Measurements from ENCODE around the gene DLGAP1. TPM values are rescaled to one million over a fixed set of nuclear protein-coding genes. Genes with fewer than 3 reads are reported as not detected.

Gene DLGAP1
- total RNA-seq, 6 experiments from 2014 or later, result 0.09 to 0.31 (median 0.18) TPM; not detected in 2

DNA sequence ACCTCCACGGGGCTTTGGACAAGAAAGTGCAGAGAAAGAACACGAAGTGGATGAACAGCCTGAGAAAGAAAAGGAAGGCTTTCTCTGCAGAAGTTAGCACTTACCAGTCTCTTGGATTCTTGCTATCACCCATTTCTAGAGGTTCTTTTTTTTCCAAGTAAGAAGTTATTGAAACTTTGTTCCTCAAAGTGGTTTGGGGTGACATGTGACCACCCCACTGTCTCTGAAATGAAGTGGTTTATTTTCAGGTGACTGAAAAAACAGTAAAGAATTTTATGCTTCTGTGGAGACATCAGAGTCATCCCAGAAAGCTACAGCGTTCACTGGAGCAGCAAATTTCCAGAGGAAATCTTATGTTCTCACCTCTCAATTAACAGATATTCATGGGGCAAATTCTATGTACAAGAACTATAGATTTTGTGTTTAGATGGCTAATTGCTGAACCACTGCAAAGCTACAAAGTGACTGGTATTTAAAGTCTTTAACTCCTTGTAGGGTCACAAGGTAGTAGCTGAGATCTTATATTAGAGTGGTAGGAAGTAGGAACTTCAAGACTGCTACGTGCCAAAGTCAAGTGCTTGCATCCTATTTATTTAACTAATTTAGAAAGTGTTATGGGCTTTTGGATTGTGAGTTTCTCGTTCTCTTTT lies 737.6 kb downstream of the DLGAP1 start:
- intact Hi-C loops (cut with DNase I), result no loop called here
- no peak overlapping the region for H3K4me3 ChIP-seq
- no peak overlapping the region for H3K27ac ChIP-seq
- H3K4me1 ChIP-seq, result peaks cover 0 to 12% (median 5%) of the 10 kb centered on the region in 4 donors
- WGBS (ENCODE audit: insufficient coverage, low coverage, low lambda C conversion rate, missing lambda C conversion rate), result 54% methylated on average over 5 of the region's 5 CpGs
- no peak for ATAC-seq
- no peak for DNase-seq
- no peaks in the 10 kb centered on the region for H3K9me3 ChIP-seq
- H3K36me3 ChIP-seq, result no peaks in the 10 kb centered on the region
- TF ChIP-seq POLR2A (IDR thresholded peaks at IDR 0.05), result no peak
- TF ChIP-seq, protein P1, sequence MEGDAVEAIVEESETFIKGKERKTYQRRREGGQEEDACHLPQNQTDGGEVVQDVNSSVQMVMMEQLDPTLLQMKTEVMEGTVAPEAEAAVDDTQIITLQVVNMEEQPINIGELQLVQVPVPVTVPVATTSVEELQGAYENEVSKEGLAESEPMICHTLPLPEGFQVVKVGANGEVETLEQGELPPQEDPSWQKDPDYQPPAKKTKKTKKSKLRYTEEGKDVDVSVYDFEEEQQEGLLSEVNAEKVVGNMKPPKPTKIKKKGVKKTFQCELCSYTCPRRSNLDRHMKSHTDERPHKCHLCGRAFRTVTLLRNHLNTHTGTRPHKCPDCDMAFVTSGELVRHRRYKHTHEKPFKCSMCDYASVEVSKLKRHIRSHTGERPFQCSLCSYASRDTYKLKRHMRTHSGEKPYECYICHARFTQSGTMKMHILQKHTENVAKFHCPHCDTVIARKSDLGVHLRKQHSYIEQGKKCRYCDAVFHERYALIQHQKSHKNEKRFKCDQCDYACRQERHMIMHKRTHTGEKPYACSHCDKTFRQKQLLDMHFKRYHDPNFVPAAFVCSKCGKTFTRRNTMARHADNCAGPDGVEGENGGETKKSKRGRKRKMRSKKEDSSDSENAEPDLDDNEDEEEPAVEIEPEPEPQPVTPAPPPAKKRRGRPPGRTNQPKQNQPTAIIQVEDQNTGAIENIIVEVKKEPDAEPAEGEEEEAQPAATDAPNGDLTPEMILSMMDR (IDR thresholded peaks at IDR 0.05), result no peak
- no peaks in the 10 kb centered on the region for H3K27me3 ChIP-seq

DNA sequence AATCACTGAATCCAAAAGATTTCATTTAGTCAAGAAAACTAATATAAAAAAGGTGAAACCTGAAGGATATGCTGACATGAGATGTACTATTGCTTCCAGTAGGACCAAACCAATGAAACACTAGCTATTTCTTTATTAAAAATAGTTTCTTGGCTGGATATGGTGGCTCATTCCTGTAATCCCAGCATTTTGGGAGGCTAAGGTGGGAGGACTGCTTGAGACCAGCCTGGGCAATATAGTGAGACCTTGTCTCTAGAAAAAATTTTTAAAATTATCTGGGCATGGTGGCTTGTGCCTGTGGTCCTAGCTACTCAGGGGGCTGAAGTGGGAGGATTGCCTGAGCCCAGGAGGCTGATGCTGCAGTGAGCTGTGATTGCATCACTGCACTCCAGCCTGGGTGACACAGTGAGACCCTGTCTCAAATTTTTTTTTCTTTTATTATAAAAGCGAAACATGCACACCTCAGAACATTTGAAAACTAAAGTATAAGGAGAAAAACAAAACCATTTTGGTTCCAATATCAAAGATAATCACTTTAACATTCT lies 738.9 kb downstream of the DLGAP1 start:
- no peak for TF ChIP-seq POLR2A (IDR thresholded peaks at IDR 0.05)
- TF ChIP-seq, protein P1 (IDR thresholded peaks at IDR 0.05), result no peak
- Histone ChIP-seq H3K27me3 (no peaks in the 10 kb centered on the region), H3K9me3 (no peaks in the 10 kb centered on the region), H3K4me1 (peaks cover 0 to 4% (median 0%) of the 10 kb centered on the region in 4 donors), H3K27ac (no peak overlapping the region), H3K36me3 (no peaks in the 10 kb centered on the region), H3K4me3 (no peak overlapping the region)
- DNase-seq (no peak), ATAC-seq (no peak)
- 82% methylated on average over 1 of the region's 1 CpG for WGBS (ENCODE audit: insufficient coverage, low coverage, low lambda C conversion rate, missing lambda C conversion rate)
- intact Hi-C loops (cut with DNase I), result no loop called here

DNA sequence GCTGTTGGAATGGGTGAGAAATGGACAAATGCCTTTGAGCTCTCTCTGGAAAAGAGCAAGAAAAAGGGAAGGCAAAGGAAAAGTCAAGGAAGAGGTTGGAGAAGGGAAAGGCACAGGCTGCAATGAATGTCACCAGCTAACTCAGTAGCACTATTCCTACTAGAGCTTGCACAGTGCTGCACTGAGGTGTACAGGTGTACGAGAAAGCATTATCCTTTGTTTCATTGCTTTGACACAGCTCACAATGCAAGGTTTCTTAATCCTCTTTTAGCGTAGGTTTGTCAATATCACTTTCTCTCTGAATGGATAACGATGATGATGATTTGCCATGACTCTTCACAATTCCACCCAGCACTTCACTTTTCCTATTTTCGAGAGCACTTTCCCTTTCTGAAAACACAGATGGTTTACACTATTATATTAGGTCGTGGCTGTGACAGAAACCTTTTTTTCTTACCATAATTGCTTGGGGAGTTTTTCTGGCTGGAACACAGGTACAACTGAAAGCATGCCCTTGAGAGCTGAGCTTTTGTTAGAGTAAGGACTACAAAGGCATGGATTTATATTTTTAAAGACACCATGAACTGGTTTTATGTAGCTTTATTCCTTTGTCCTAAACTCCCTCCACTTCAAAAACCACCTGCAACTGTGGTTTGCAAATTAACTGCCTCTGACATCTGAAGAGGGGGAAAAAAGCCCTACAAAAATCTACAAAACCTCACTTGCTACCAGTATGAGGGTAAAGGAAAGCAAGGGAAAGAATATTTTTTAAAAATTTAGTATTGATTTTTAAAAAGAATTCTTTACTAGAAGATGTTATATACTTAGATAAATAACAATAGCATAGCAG lies 739.7 kb downstream of the DLGAP1 start:
- WGBS (ENCODE audit: insufficient coverage, low coverage, low lambda C conversion rate, missing lambda C conversion rate), result 63% methylated on average over 5 of the region's 5 CpGs
- no peaks in the 10 kb centered on the region for H3K36me3 ChIP-seq
- H3K4me1 ChIP-seq, result peaks cover 0 to 7% (median 0%) of the 10 kb centered on the region in 4 donors
- TF ChIP-seq, protein P1 (IDR thresholded peaks at IDR 0.05), result no peak
- TF ChIP-seq POLR2A (IDR thresholded peaks at IDR 0.05), result no peak
- H3K27me3 ChIP-seq, result no peaks in the 10 kb centered on the region
- DNase-seq (no peak), ATAC-seq (no peak)
- H3K4me3 ChIP-seq, result no peak overlapping the region
- no peaks in the 10 kb centered on the region for H3K9me3 ChIP-seq
- no peak overlapping the region for H3K27ac ChIP-seq
- intact Hi-C loops (cut with DNase I), result no loop called here

DNA sequence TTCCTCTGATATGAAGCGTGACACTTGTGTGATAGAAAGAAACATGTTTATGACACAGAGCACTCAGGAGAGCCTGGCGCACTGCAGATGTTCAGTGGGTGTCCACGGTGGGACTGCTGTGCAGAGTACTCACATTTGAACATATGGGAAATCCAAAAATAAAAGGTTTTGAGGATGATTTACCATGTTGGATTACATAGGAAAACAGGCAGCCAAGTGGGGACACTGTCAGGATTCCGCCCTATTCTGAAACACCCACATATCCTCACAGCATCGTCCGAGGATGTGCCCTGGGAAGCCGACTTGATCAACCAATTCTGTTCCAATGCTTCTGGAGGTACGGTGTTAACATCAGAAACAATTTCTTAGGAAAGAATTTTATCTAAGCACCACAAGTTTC lies 741.4 kb downstream of the DLGAP1 start:
- TF ChIP-seq POLR2A (IDR thresholded peaks at IDR 0.05), result no peak
- TF ChIP-seq, protein P1 (IDR thresholded peaks at IDR 0.05), result no peak
- no peak overlapping the region for H3K4me3 ChIP-seq
- 89% methylated on average over 8 of the region's 8 CpGs for WGBS (ENCODE audit: insufficient coverage, low coverage, low lambda C conversion rate, missing lambda C conversion rate)
- DNase-seq (no peak), ATAC-seq (no peak)
- H3K4me1 ChIP-seq, result peaks cover 0 to 10% (median 0%) of the 10 kb centered on the region in 4 donors
- no peaks in the 10 kb centered on the region for H3K36me3 ChIP-seq
- H3K27me3 ChIP-seq, result no peaks in the 10 kb centered on the region
- no peak overlapping the region for H3K27ac ChIP-seq
- intact Hi-C loops (cut with DNase I), result loop anchor here in 1 of 2 donors (5.0 kb wide), 1 partner anchor 159 kb away; no protein-coding TSS in a partner anchor
- no peaks in the 10 kb centered on the region for H3K9me3 ChIP-seq

Measured in right lobe of liver (tissue), 6 donors.